ENCODE measurements around the gene PRPF19.

The PRPF19 gene

DNA sequence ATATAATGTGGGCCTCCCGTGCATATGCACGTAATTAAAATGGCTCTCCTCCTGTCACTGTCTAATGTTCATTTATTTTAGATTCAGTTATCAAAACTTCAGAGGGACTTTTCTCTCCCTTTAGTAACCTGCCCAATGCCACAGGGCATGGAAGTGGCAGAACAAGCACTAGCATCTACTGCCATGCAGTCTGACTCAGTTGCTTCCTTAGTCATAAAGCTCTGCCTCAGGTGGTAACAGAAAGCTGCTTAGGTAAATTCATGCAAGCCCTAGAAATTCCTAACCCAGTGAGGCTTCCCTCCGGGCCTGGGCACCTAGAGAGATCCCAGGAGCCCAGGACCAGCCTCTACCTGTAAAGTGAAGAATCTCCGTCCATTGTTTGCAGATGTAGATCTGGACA lies 8.9 kb downstream of the PRPF19 start:
- no peak overlapping the region for H3K4me3 ChIP-seq (ENCODE audit: low read length, poor library complexity, severe bottlenecking)
- no peaks in the 10 kb centered on the region for H3K9me3 ChIP-seq (ENCODE audit: insufficient read depth, low read depth, low read length)
- peaks cover 9% of the 10 kb centered on the region for H3K4me1 ChIP-seq (ENCODE audit: insufficient read depth, low read length, poor library complexity, severe bottlenecking)
- H3K9ac ChIP-seq (ENCODE audit: low read depth, low read length, poor library complexity, severe bottlenecking), result no peak overlapping the region
- H3K9me2 ChIP-seq (replicated peaks; ENCODE audit: low read depth, low read length), result no peaks in the 10 kb centered on the region
- peaks cover 4% of the 10 kb centered on the region; the same call in 1 of the 2 replicates for H3F3A ChIP-seq (ENCODE audit: low read depth)
- no peak overlapping the region for H2AFZ ChIP-seq (ENCODE audit: low read length)
- H3K79me2 ChIP-seq (ENCODE audit: insufficient read depth, low read length), result peaks cover 15% of the 10 kb centered on the region; the same call in 1 of the 2 replicates
- TF ChIP-seq EZH2phosphoT487 (IDR thresholded peaks at IDR 0.05; ENCODE audit: borderline replicate concordance), result no peak
- TF ChIP-seq, protein P1, sequence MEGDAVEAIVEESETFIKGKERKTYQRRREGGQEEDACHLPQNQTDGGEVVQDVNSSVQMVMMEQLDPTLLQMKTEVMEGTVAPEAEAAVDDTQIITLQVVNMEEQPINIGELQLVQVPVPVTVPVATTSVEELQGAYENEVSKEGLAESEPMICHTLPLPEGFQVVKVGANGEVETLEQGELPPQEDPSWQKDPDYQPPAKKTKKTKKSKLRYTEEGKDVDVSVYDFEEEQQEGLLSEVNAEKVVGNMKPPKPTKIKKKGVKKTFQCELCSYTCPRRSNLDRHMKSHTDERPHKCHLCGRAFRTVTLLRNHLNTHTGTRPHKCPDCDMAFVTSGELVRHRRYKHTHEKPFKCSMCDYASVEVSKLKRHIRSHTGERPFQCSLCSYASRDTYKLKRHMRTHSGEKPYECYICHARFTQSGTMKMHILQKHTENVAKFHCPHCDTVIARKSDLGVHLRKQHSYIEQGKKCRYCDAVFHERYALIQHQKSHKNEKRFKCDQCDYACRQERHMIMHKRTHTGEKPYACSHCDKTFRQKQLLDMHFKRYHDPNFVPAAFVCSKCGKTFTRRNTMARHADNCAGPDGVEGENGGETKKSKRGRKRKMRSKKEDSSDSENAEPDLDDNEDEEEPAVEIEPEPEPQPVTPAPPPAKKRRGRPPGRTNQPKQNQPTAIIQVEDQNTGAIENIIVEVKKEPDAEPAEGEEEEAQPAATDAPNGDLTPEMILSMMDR (conservative IDR thresholded peaks at IDR 0.05; ENCODE audit: low read length), result no peak
- no peak overlapping the region for H3K4me2 ChIP-seq (ENCODE audit: low read depth, low read length, poor library complexity, severe bottlenecking)
- no peaks in the 10 kb centered on the region for H3K27me3 ChIP-seq (ENCODE audit: insufficient read depth, low read length, poor library complexity, severe bottlenecking)
- H3K36me3 ChIP-seq (ENCODE audit: insufficient read depth, low read length), result peaks cover 89% of the 10 kb centered on the region; the same call in 1 of the 2 replicates
- peaks cover 14% of the 10 kb centered on the region for H4K20me1 ChIP-seq (ENCODE audit: insufficient read depth, low read length, poor library complexity, severe bottlenecking)

DNA sequence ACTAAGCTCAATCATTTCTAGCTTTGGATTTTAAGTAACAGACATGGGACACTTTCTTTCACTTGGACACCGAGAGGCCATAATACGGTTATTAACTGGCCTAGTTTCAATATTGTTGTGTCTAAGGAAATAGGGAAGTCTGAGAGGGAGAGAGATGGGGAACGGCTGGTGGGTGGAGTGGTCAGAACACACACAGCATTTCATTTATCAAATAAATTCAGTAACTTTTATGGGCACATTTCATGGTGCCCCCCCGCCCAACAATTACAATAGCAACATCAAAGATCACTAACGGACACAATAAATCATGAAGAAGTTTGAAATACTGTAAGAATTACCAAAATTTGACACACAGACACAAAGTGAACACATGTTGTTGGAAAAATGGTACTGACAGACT lies 10.7 kb downstream of the PRPF19 start:
- peaks cover 8% of the 10 kb centered on the region for H4K20me1 ChIP-seq (ENCODE audit: insufficient read depth, low read length, poor library complexity, severe bottlenecking)
- no peaks in the 10 kb centered on the region for H3K27me3 ChIP-seq (ENCODE audit: insufficient read depth, low read length, poor library complexity, severe bottlenecking)
- peaks cover 71% of the 10 kb centered on the region; the same call in 1 of the 2 replicates for H3K36me3 ChIP-seq (ENCODE audit: insufficient read depth, low read length)
- H3K4me3 ChIP-seq (ENCODE audit: low read length, poor library complexity, severe bottlenecking), result no peak overlapping the region
- H2AFZ ChIP-seq (ENCODE audit: low read length), result no peak overlapping the region
- TF ChIP-seq, protein P1 (conservative IDR thresholded peaks at IDR 0.05; ENCODE audit: low read length), result no peak
- no peak for TF ChIP-seq EZH2phosphoT487 (IDR thresholded peaks at IDR 0.05; ENCODE audit: borderline replicate concordance)
- H3K9me3 ChIP-seq (ENCODE audit: insufficient read depth, low read depth, low read length), result no peaks in the 10 kb centered on the region
- no peaks in the 10 kb centered on the region for H3K9me2 ChIP-seq (replicated peaks; ENCODE audit: low read depth, low read length)
- no peak overlapping the region for H3K4me2 ChIP-seq (ENCODE audit: low read depth, low read length, poor library complexity, severe bottlenecking)
- H3K4me1 ChIP-seq (ENCODE audit: insufficient read depth, low read length, poor library complexity, severe bottlenecking), result peaks cover 21% of the 10 kb centered on the region
- H3K9ac ChIP-seq (ENCODE audit: low read depth, low read length, poor library complexity, severe bottlenecking), result no peak overlapping the region
- no peaks in the 10 kb centered on the region; the same call in 1 of the 2 replicates for H3K79me2 ChIP-seq (ENCODE audit: insufficient read depth, low read length)
- H3F3A ChIP-seq (ENCODE audit: low read depth), result peaks cover 4% of the 10 kb centered on the region; the same call in 1 of the 2 replicates

DNA sequence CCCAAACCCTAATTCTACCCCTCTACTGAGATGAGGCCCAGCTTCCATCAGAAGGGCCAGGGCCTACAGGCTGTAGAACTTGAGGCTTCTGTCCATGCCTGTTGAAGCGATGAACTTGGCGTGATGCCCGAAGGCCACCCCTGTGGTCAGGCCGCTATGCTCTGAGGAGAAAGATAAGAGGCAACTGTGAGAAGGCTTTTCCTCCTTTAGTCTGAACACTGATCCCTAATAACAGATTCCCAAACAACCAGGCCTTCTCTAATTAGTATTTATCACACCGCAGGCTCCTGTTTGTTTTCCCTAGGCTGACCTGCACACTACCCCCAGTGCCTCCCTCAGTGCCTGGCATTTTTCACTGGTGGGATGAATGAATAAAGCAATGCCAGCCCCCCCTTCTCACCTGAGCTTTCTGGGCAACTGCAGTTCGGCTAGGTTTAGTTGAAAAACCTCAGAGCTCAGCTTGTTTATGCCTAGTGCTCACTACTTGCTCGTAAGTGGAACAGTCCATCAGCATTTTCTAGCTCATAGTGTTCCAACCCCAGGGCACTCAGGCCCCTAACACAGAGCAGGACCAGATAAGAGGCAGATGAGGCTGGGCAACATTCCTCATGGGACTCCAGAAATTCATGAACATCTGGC lies 15.2 kb downstream of the PRPF19 start:
- Histone ChIP-seq H4K20me1 (ENCODE audit: insufficient read depth, low read length, poor library complexity, severe bottlenecking) (peaks cover 2% of the 10 kb centered on the region), H3K9me3 (ENCODE audit: insufficient read depth, low read depth, low read length) (no peaks in the 10 kb centered on the region), H3K9me2 (replicated peaks; ENCODE audit: low read depth, low read length) (no peaks in the 10 kb centered on the region), H3F3A (ENCODE audit: low read depth) (no peaks in the 10 kb centered on the region), H2AFZ (ENCODE audit: low read length) (no peak overlapping the region), H3K4me3 (ENCODE audit: low read length, poor library complexity, severe bottlenecking) (no peak overlapping the region), H3K4me2 (ENCODE audit: low read depth, low read length, poor library complexity, severe bottlenecking) (peak overlapping the region; percentile 42), H3K9ac (ENCODE audit: low read depth, low read length, poor library complexity, severe bottlenecking) (peak overlapping the region; percentile 23), H3K4me1 (ENCODE audit: insufficient read depth, low read length, poor library complexity, severe bottlenecking) (peaks cover 29% of the 10 kb centered on the region), H3K27me3 (ENCODE audit: insufficient read depth, low read length, poor library complexity, severe bottlenecking) (no peaks in the 10 kb centered on the region), H3K79me2 (ENCODE audit: insufficient read depth, low read length) (no peaks in the 10 kb centered on the region), H3K36me3 (ENCODE audit: insufficient read depth, low read length) (peaks cover 27% of the 10 kb centered on the region; the same call in 1 of the 2 replicates)
- TF ChIP-seq, protein P1 (conservative IDR thresholded peaks at IDR 0.05; ENCODE audit: low read length), result no peak
- no peak for TF ChIP-seq EZH2phosphoT487 (IDR thresholded peaks at IDR 0.05; ENCODE audit: borderline replicate concordance)
